Osteoblast (primary cell): Measurements from ENCODE around the gene QSOX1. TPM values are rescaled to one million over a fixed set of nuclear protein-coding genes. Genes with fewer than 3 reads are reported as not detected.

Experiments
- DNase-seq: peaks from one replicate; pipeline ENCODE4 v3.0.0; 2011; ENCODE audit warnings: low spot score, mixed read lengths; ENCODE audit not compliant: insufficient read length; ENCODE audit errors: missing footprints
- H2AFZ ChIP-seq: 2 replicates; pipeline ENCODE4 v1.6.0; 2011; ENCODE audit warnings: mild to moderate bottlenecking, low read length
- H3K27ac ChIP-seq: 2 replicates; pipeline ENCODE4 v1.5.1; 2011; ENCODE audit warnings: mild to moderate bottlenecking, low read depth, low read length, moderate library complexity
- H3K27me3 ChIP-seq: 2 replicates; pipeline ENCODE4 v1.6.0; 2012; ENCODE audit warnings: mild to moderate bottlenecking, control low read depth, inconsistent platforms, low read length, moderate library complexity; ENCODE audit not compliant: insufficient read depth
- H3K36me3 ChIP-seq: 2 replicates; pipeline ENCODE4 v1.5.1; 2011; ENCODE audit warnings: mild to moderate bottlenecking, low read length, control low read depth, moderate library complexity; ENCODE audit not compliant: insufficient read depth
- H3K4me1 ChIP-seq: 2 replicates; pipeline ENCODE4 v1.5.1; 2011; ENCODE audit warnings: mild to moderate bottlenecking, low read length, control low read depth, moderate library complexity; ENCODE audit not compliant: insufficient read depth
- H3K4me2 ChIP-seq: 2 replicates; pipeline ENCODE4 v1.6.0; 2011; ENCODE audit warnings: mild to moderate bottlenecking, low read length; ENCODE audit not compliant: insufficient read depth
- H3K4me3 ChIP-seq: fragments of 200-600 bp; sonication (generic); 3 replicates; pipeline ENCODE4 v1.5.1; 2012; ENCODE audit warnings: mild to moderate bottlenecking, low read length, inconsistent platforms; ENCODE audit not compliant: insufficient read depth
- H3K79me2 ChIP-seq: 2 replicates; pipeline ENCODE4 v1.6.0; 2012; ENCODE audit warnings: mild to moderate bottlenecking, low read length, control low read depth, inconsistent platforms; ENCODE audit not compliant: insufficient read depth
- H3K9me3 ChIP-seq: 2 replicates; pipeline ENCODE4 v1.5.1; 2011; ENCODE audit warnings: low read depth, low read length, control low read depth
- H4K20me1 ChIP-seq: 2 replicates; pipeline ENCODE4 v1.6.0; 2012; ENCODE audit warnings: mild to moderate bottlenecking, low read length, control low read depth; ENCODE audit not compliant: insufficient read depth
- total RNA-seq: library from RNA; depleted of rRNA; stranded (reverse); fragments of >200 nt; gene quantifications from 2 replicates; pipeline ENCODE4 v1.2.3, GENCODE V29; 2012
- TF ChIP-seq, protein P1 (sequence below): IDR thresholded peaks from 2 replicates; pipeline ENCODE4 v1.5.1; 2011; ENCODE audit warnings: mild to moderate bottlenecking, low read depth, low read length, moderate library complexity; ENCODE audit errors: extremely low read depth

QSOX1 gene
- total RNA-seq, 1 donor: 373 TPM

DNA sequence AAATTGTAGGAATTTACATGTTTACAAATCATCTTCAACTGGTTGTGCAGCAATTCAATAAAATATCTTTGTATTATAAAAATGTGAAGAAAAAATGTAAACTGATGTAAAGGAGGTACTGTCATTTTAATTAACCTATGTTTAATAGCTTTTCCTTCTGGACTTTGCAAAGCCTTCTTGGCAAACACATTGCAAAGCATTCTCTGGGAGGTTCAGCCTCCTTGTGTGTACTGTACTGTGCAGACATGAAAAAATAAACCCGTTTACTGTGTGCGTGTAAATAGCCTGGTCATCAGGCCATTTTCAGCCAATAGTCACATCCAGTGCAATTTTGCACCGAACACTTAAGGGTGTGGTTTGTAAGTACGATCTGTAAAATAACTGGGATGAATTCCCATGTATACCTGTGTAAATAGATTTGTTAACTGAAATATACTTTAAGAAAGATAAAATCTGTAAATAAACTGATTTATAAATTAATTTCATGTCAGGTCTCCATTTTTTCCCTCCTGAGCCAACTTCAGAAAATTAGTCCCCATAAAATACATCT is 40.2 kb upstream of the QSOX1 start:
- Histone ChIP-seq H3K4me1 (peaks cover 11% of the 10 kb centered on the region), H3K36me3 (peaks cover 28% of the 10 kb centered on the region), H3K4me2 (no peak overlapping the region), H3K27me3 (no peaks in the 10 kb centered on the region), H3K4me3 (no peak overlapping the region), H3K79me2 (no peaks in the 10 kb centered on the region), H3K27ac (no peak overlapping the region), H2AFZ (no peak overlapping the region), H4K20me1 (no peaks in the 10 kb centered on the region), H3K9me3 (no peaks in the 10 kb centered on the region)
- TF ChIP-seq, protein P1, sequence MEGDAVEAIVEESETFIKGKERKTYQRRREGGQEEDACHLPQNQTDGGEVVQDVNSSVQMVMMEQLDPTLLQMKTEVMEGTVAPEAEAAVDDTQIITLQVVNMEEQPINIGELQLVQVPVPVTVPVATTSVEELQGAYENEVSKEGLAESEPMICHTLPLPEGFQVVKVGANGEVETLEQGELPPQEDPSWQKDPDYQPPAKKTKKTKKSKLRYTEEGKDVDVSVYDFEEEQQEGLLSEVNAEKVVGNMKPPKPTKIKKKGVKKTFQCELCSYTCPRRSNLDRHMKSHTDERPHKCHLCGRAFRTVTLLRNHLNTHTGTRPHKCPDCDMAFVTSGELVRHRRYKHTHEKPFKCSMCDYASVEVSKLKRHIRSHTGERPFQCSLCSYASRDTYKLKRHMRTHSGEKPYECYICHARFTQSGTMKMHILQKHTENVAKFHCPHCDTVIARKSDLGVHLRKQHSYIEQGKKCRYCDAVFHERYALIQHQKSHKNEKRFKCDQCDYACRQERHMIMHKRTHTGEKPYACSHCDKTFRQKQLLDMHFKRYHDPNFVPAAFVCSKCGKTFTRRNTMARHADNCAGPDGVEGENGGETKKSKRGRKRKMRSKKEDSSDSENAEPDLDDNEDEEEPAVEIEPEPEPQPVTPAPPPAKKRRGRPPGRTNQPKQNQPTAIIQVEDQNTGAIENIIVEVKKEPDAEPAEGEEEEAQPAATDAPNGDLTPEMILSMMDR: no peak
- DNase-seq: no peak

DNA sequence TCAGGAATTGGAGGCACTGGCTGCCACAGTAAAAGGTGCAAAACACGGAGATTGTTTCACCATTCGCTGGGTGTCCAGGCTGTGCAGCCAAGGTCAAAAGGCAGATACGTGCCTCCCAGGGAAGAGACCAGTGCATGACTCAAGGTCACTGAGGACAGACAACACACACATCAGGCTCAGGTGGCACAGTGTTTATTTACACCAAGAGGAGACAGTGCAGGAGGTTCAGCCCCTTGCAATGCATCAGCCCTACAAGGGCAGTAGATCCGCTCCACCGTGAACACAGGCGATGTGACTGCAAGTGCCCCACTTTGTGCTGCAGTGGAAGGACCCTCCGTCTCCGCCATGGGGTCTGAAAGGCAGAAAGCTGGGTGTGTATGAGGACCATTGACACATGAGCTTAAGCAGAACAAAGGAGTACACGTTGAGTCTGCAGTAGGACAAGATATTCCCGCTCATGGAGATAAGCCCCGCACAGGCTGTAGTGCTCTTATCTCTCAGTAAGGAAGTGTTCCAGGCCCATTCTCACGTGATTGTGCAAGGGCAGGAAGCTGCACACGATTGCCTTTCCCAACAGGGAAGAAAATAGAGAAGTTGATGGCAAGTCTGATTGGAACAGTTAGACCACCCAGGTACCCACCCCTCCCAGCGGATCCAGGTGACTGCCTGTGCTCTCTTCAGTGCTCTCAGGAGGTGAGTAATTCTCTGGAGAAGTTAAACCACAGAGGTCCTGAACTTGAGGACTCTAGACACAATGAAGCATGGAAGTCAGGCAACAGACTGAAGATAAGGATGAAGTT is 37.5 kb upstream of the QSOX1 start:
- DNase-seq: peak; percentile 71

DNA sequence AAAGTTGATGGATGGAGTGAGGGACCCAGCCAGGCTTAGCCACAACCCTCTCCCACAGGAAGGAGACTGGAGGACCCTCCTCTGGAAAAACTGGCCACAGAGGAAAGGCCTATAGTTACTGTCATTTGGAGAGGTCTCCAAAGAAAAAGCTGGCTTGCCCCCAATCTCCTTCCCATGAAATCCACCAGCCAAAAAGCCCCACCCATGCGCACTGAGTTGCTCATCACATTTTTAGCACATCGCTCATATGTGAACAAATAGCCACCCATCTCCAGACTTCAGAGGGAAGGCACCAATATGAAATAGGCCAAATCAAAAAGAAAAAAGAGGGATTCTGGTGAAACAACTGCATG is 36.9 kb upstream of the QSOX1 start:
- Histone ChIP-seq H3K4me1 (peaks cover 11% of the 10 kb centered on the region), H3K27ac (peak overlapping the region; percentile 53), H3K4me3 (no peak overlapping the region), H3K79me2 (no peaks in the 10 kb centered on the region), H3K4me2 (peak overlapping the region; percentile 25), H3K9me3 (no peaks in the 10 kb centered on the region), H4K20me1 (no peaks in the 10 kb centered on the region), H3K36me3 (peaks cover 2% of the 10 kb centered on the region), H3K27me3 (no peaks in the 10 kb centered on the region), H2AFZ (peak overlapping the region; percentile 9)
- peak; percentile 82 for DNase-seq
- TF ChIP-seq, protein P1: no peak

More for the DNA sequence above, 37.5 kb upstream of the QSOX1 start:
- H3K27me3 ChIP-seq: no peaks in the 10 kb centered on the region
- H3K79me2 ChIP-seq: no peaks in the 10 kb centered on the region
- peaks cover 8% of the 10 kb centered on the region for H3K36me3 ChIP-seq
- peak overlapping the region; percentile 25 for H3K4me2 ChIP-seq
- H4K20me1 ChIP-seq: no peaks in the 10 kb centered on the region
- TF ChIP-seq, protein P1: no peak
- no peaks in the 10 kb centered on the region for H3K9me3 ChIP-seq
- H2AFZ ChIP-seq: no peak overlapping the region
- no peak overlapping the region for H3K4me3 ChIP-seq
- peak overlapping the region; percentile 53 for H3K27ac ChIP-seq
- H3K4me1 ChIP-seq: peaks cover 11% of the 10 kb centered on the region

DNA sequence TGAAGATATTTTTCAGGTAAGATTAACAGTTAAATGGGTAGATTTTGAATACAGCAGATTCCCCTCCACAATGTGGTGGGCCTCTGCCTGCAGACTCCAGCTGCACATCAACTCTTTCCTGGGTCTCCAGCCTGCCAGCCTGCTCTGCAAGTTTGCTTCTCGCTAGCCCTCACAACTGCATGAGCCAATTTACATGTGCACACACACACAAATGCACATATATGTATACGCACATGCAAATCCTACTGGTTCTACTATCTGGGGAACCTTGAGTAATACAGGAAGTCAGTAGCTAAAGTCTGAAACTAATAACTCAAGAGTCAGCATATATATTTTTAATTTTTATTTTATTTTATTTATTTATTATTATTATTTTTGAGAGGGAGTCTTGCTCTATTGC is 34.8 kb upstream of the QSOX1 start:
- Histone ChIP-seq H3K4me1 (peaks cover 11% of the 10 kb centered on the region), H3K4me2 (no peak overlapping the region), H3K79me2 (no peaks in the 10 kb centered on the region), H3K27ac (no peak overlapping the region), H3K36me3 (no peaks in the 10 kb centered on the region), H3K4me3 (no peak overlapping the region), H2AFZ (no peak overlapping the region), H3K27me3 (no peaks in the 10 kb centered on the region), H4K20me1 (no peaks in the 10 kb centered on the region), H3K9me3 (no peaks in the 10 kb centered on the region)
- TF ChIP-seq, protein P1: no peak
- no peak for DNase-seq
